ENCODE data around the gene CSNK2B. TPM values are rescaled to one million over a fixed set of nuclear protein-coding genes. Genes with fewer than 3 reads are reported as not detected.

Gene CSNK2B
- total and polyA plus RNA-seq, 9 of the 15 experiments (the other 6 are each of a cell fraction or from before 2014, with no cell fraction given) = 120 to 1,126 (median 529) TPM

DNA sequence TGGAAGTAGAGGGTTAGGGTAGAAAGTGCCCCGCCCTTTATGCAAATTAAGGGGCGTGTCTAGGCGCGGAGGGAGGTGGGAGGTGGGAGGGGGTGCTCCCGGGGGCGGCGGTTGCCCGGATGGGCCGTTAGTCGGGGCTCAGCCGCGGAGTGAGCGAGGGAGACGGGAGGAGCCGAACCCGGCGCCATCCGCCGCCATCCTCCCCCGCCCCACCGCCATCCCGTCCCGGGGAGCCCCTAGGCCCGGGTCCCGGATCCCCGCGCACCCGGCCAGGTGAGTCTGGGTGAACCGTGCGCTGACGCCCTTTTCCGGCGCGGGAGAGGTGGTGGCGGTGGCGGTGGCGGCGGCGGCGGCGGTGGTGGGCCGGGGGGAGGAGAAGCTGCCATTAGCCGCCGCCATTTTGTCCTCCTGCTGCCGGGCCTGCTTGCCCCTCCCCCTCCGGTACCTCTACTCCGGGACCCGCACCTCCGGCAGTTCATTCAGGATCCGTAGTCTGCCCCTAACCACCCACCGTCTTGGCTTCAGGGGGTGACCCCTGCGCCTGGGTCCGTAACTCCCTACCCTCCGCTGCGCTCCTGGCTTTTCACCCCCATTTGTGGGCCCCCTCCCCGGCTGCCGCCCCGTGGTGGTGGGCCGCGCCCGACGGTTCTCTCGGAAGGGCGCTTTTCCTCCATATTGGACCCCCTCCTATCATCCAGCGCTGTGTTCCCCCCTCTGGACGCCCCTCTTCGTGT is 45.1 kb upstream of the CSNK2B start, which contains the start of gene PRRC2A (continued):
- TF ChIP-seq, protein P1, sequence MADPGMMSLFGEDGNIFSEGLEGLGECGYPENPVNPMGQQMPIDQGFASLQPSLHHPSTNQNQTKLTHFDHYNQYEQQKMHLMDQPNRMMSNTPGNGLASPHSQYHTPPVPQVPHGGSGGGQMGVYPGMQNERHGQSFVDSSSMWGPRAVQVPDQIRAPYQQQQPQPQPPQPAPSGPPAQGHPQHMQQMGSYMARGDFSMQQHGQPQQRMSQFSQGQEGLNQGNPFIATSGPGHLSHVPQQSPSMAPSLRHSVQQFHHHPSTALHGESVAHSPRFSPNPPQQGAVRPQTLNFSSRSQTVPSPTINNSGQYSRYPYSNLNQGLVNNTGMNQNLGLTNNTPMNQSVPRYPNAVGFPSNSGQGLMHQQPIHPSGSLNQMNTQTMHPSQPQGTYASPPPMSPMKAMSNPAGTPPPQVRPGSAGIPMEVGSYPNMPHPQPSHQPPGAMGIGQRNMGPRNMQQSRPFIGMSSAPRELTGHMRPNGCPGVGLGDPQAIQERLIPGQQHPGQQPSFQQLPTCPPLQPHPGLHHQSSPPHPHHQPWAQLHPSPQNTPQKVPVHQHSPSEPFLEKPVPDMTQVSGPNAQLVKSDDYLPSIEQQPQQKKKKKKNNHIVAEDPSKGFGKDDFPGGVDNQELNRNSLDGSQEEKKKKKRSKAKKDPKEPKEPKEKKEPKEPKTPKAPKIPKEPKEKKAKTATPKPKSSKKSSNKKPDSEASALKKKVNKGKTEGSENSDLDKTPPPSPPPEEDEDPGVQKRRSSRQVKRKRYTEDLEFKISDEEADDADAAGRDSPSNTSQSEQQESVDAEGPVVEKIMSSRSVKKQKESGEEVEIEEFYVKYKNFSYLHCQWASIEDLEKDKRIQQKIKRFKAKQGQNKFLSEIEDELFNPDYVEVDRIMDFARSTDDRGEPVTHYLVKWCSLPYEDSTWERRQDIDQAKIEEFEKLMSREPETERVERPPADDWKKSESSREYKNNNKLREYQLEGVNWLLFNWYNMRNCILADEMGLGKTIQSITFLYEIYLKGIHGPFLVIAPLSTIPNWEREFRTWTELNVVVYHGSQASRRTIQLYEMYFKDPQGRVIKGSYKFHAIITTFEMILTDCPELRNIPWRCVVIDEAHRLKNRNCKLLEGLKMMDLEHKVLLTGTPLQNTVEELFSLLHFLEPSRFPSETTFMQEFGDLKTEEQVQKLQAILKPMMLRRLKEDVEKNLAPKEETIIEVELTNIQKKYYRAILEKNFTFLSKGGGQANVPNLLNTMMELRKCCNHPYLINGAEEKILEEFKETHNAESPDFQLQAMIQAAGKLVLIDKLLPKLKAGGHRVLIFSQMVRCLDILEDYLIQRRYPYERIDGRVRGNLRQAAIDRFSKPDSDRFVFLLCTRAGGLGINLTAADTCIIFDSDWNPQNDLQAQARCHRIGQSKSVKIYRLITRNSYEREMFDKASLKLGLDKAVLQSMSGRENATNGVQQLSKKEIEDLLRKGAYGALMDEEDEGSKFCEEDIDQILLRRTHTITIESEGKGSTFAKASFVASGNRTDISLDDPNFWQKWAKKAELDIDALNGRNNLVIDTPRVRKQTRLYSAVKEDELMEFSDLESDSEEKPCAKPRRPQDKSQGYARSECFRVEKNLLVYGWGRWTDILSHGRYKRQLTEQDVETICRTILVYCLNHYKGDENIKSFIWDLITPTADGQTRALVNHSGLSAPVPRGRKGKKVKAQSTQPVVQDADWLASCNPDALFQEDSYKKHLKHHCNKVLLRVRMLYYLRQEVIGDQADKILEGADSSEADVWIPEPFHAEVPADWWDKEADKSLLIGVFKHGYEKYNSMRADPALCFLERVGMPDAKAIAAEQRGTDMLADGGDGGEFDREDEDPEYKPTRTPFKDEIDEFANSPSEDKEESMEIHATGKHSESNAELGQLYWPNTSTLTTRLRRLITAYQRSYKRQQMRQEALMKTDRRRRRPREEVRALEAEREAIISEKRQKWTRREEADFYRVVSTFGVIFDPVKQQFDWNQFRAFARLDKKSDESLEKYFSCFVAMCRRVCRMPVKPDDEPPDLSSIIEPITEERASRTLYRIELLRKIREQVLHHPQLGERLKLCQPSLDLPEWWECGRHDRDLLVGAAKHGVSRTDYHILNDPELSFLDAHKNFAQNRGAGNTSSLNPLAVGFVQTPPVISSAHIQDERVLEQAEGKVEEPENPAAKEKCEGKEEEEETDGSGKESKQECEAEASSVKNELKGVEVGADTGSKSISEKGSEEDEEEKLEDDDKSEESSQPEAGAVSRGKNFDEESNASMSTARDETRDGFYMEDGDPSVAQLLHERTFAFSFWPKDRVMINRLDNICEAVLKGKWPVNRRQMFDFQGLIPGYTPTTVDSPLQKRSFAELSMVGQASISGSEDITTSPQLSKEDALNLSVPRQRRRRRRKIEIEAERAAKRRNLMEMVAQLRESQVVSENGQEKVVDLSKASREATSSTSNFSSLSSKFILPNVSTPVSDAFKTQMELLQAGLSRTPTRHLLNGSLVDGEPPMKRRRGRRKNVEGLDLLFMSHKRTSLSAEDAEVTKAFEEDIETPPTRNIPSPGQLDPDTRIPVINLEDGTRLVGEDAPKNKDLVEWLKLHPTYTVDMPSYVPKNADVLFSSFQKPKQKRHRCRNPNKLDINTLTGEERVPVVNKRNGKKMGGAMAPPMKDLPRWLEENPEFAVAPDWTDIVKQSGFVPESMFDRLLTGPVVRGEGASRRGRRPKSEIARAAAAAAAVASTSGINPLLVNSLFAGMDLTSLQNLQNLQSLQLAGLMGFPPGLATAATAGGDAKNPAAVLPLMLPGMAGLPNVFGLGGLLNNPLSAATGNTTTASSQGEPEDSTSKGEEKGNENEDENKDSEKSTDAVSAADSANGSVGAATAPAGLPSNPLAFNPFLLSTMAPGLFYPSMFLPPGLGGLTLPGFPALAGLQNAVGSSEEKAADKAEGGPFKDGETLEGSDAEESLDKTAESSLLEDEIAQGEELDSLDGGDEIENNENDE (IDR thresholded peaks at IDR 0.05; ENCODE audit: low read depth, low read length) = no peak
- TF ChIP-seq, protein P2, sequence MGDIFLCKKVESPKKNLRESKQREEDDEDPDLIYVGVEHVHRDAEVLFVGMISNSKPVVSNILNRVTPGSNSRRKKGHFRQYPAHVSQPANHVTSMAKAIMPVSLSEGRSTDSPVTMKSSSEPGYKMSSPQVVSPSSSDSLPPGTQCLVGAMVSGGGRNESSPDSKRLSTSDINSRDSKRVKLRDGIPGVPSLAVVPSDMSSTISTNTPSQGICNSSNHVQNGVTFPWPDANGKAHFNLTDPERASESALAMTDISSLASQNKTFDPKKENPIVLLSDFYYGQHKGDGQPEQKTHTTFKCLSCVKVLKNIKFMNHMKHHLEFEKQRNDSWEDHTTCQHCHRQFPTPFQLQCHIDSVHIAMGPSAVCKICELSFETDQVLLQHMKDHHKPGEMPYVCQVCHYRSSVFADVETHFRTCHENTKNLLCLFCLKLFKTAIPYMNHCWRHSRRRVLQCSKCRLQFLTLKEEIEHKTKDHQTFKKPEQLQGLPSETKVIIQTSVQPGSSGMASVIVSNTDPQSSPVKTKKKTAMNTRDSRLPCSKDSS (IDR thresholded peaks at IDR 0.05; ENCODE audit: low read depth, partially characterized antibody) = no peak
- TF ChIP-seq SLC30A9 (CRISPR knock-in tag; IDR thresholded peaks at IDR 0.05) = no peak
- TF ChIP-seq GATAD2B (IDR thresholded peaks at IDR 0.05; ENCODE audit: borderline replicate concordance) = no peak
- no peak for TF ChIP-seq SREBF2 (CRISPR knock-in tag; IDR thresholded peaks at IDR 0.05)
- no peak for TF ChIP-seq HOXB6 (CRISPR knock-in tag; IDR thresholded peaks at IDR 0.05; ENCODE audit: borderline replicate concordance)
- TF ChIP-seq, protein P3, sequence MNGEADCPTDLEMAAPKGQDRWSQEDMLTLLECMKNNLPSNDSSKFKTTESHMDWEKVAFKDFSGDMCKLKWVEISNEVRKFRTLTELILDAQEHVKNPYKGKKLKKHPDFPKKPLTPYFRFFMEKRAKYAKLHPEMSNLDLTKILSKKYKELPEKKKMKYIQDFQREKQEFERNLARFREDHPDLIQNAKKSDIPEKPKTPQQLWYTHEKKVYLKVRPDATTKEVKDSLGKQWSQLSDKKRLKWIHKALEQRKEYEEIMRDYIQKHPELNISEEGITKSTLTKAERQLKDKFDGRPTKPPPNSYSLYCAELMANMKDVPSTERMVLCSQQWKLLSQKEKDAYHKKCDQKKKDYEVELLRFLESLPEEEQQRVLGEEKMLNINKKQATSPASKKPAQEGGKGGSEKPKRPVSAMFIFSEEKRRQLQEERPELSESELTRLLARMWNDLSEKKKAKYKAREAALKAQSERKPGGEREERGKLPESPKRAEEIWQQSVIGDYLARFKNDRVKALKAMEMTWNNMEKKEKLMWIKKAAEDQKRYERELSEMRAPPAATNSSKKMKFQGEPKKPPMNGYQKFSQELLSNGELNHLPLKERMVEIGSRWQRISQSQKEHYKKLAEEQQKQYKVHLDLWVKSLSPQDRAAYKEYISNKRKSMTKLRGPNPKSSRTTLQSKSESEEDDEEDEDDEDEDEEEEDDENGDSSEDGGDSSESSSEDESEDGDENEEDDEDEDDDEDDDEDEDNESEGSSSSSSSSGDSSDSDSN (IDR thresholded peaks at IDR 0.05; ENCODE audit: borderline replicate concordance in 1 of 2, low read depth in 2 of 2, low read length in 2 of 2) = peak in 1 of 2 experiments; percentile 62; a peak in 1 of 4 replicates
- TF ChIP-seq PHTF2 (CRISPR knock-in tag; IDR thresholded peaks at IDR 0.05) = 0 out of 2 replicates have a peak, but pooled peaks have one; percentile 65
- no peak for TF ChIP-seq CXXC5 (CRISPR knock-in tag; IDR thresholded peaks at IDR 0.05)
- TF ChIP-seq ZNF224 (CRISPR knock-in tag; IDR thresholded peaks at IDR 0.05) = no peak
- no peak; the same call in 1 of the 2 replicates for TF ChIP-seq ZNF232 (CRISPR knock-in tag; IDR thresholded peaks at IDR 0.05)
- peak; percentile 99 for TF ChIP-seq BRD4 (IDR thresholded peaks at IDR 0.05)
